Measurements from ENCODE around the gene TMEM116.
A peak's percentile ranks its signal among the peaks of the same experiment; 100 is the strongest.
"Not testable (repeated sequence)": the region's sequence is repeated elsewhere in the genome, so short reads cannot be mapped to it uniquely, and the experiment has no call there.

Gene TMEM116

GRCh38 chr12:111992464-111992863, 20.5 kb downstream of the TMEM116 start:
- TF ChIP-seq POLR2A (IDR thresholded peaks at IDR 0.05; ENCODE audit: low read depth, low read length), result no peak
- TF ChIP-seq TAF1 (IDR thresholded peaks at IDR 0.05; ENCODE audit: borderline replicate concordance, low read depth, low read length), result no peak
- TF ChIP-seq POLR2AphosphoS5 (IDR thresholded peaks at IDR 0.05; ENCODE audit: low read depth, low read length), result no peak
- DNase-seq (ENCODE audit: insufficient read length) (no peak), FAIRE-seq (no peak)

GRCh38 chr12:111991946-111992345, 21.0 kb downstream of the TMEM116 start:
- TF ChIP-seq POLR2A (IDR thresholded peaks at IDR 0.05; ENCODE audit: low read depth, low read length) (no peak), POLR2AphosphoS5 (IDR thresholded peaks at IDR 0.05; ENCODE audit: low read depth, low read length) (no peak)
- DNase-seq (ENCODE audit: insufficient read length), result no peak

GRCh38 chr12:111991535-111991934, 21.4 kb downstream of the TMEM116 start:
- TF ChIP-seq TAF1 (IDR thresholded peaks at IDR 0.05; ENCODE audit: borderline replicate concordance, low read depth, low read length) (no peak), POLR2AphosphoS5 (IDR thresholded peaks at IDR 0.05; ENCODE audit: low read depth, low read length) (no peak), POLR2A (IDR thresholded peaks at IDR 0.05; ENCODE audit: low read depth, low read length) (no peak)
- DNase-seq (ENCODE audit: insufficient read length), result no peak
- FAIRE-seq, result no peak

More at GRCh38 chr12:111991946-111992345, 21.0 kb downstream of the TMEM116 start:
- peak; percentile 30 for FAIRE-seq

GRCh38 chr12:111984820-111985219, 28.1 kb downstream of the TMEM116 start:
- TF ChIP-seq TAF1 (IDR thresholded peaks at IDR 0.05; ENCODE audit: borderline replicate concordance, low read depth, low read length) (no peak), POLR2A (IDR thresholded peaks at IDR 0.05; ENCODE audit: low read depth, low read length) (no peak), POLR2AphosphoS5 (IDR thresholded peaks at IDR 0.05; ENCODE audit: low read depth, low read length) (no peak)
- FAIRE-seq, result no peak
- DNase-seq (ENCODE audit: insufficient read length), result no peak

- TF ChIP-seq TAF1 (IDR thresholded peaks at IDR 0.05; ENCODE audit: borderline replicate concordance, low read depth, low read length) (no peak), POLR2A (IDR thresholded peaks at IDR 0.05; ENCODE audit: low read depth, low read length) (no peak), POLR2AphosphoS5 (IDR thresholded peaks at IDR 0.05; ENCODE audit: low read depth, low read length) (no peak)
- DNase-seq (ENCODE audit: insufficient read length), result no peak
- no peak for FAIRE-seq
Observed at GRCh38 chr12:111981987-111982386, 31.0 kb downstream of the TMEM116 start.

GRCh38 chr12:111980598-111980997, 32.4 kb downstream of the TMEM116 start:
- TF ChIP-seq POLR2A (IDR thresholded peaks at IDR 0.05; ENCODE audit: low read depth, low read length) (no peak), POLR2AphosphoS5 (IDR thresholded peaks at IDR 0.05; ENCODE audit: low read depth, low read length) (no peak), TAF1 (IDR thresholded peaks at IDR 0.05; ENCODE audit: borderline replicate concordance, low read depth, low read length) (no peak)
- FAIRE-seq, result no peak
- no peak for DNase-seq (ENCODE audit: insufficient read length)

- no peak for TF ChIP-seq POLR2AphosphoS5 (IDR thresholded peaks at IDR 0.05; ENCODE audit: low read depth, low read length)
- TF ChIP-seq TAF1 (IDR thresholded peaks at IDR 0.05; ENCODE audit: borderline replicate concordance, low read depth, low read length), result no peak
- TF ChIP-seq POLR2A (IDR thresholded peaks at IDR 0.05; ENCODE audit: low read depth, low read length), result no peak
- FAIRE-seq (no peak), DNase-seq (ENCODE audit: insufficient read length) (no peak)
Observed at GRCh38 chr12:111978545-111978944, 34.4 kb downstream of the TMEM116 start.

- no peak for FAIRE-seq
Observed at GRCh38 chr12:111976860-111977259, 36.1 kb downstream of the TMEM116 start.

GRCh38 chr12:111976291-111976690, 36.7 kb downstream of the TMEM116 start:
- no peak for DNase-seq (ENCODE audit: insufficient read length)
- TF ChIP-seq POLR2A (IDR thresholded peaks at IDR 0.05; ENCODE audit: low read depth, low read length), result no peak
- no peak for TF ChIP-seq POLR2AphosphoS5 (IDR thresholded peaks at IDR 0.05; ENCODE audit: low read depth, low read length)
- no peak for TF ChIP-seq TAF1 (IDR thresholded peaks at IDR 0.05; ENCODE audit: borderline replicate concordance, low read depth, low read length)
- FAIRE-seq, result no peak

More at GRCh38 chr12:111976860-111977259, 36.1 kb downstream of the TMEM116 start:
- DNase-seq (ENCODE audit: insufficient read length), result no peak
- TF ChIP-seq POLR2A (IDR thresholded peaks at IDR 0.05; ENCODE audit: low read depth, low read length) (no peak), POLR2AphosphoS5 (IDR thresholded peaks at IDR 0.05; ENCODE audit: low read depth, low read length) (no peak)

GRCh38 chr12:111975161-111975931, 37.6 kb downstream of the TMEM116 start:
- FAIRE-seq (no peak), DNase-seq (ENCODE audit: insufficient read length) (no peak)
- TF ChIP-seq TAF1 (IDR thresholded peaks at IDR 0.05; ENCODE audit: borderline replicate concordance, low read depth, low read length) (no peak), POLR2AphosphoS5 (IDR thresholded peaks at IDR 0.05; ENCODE audit: low read depth, low read length) (no peak), POLR2A (IDR thresholded peaks at IDR 0.05; ENCODE audit: low read depth, low read length) (no peak)

GRCh38 chr12:111971800-111972199, 41.2 kb downstream of the TMEM116 start:
- no peak for TF ChIP-seq POLR2AphosphoS5 (IDR thresholded peaks at IDR 0.05; ENCODE audit: low read depth, low read length)
- TF ChIP-seq TAF1 (IDR thresholded peaks at IDR 0.05; ENCODE audit: borderline replicate concordance, low read depth, low read length), result no peak
- DNase-seq (ENCODE audit: insufficient read length) (no peak), FAIRE-seq (no peak)

- no peak for FAIRE-seq
- TF ChIP-seq POLR2A (IDR thresholded peaks at IDR 0.05; ENCODE audit: low read depth, low read length), result no peak
- TF ChIP-seq TAF1 (IDR thresholded peaks at IDR 0.05; ENCODE audit: borderline replicate concordance, low read depth, low read length), result no peak
- no peak for TF ChIP-seq POLR2AphosphoS5 (IDR thresholded peaks at IDR 0.05; ENCODE audit: low read depth, low read length)
- DNase-seq (ENCODE audit: insufficient read length), result no peak
Observed at GRCh38 chr12:111964935-111965334, 48.0 kb downstream of the TMEM116 start.

GRCh38 chr12:111959518-111959917, 53.4 kb downstream of the TMEM116 start:
- not testable (repeated sequence) for DNase-seq (ENCODE audit: insufficient read length); FAIRE-seq

GRCh38 chr12:111957224-111957623, 55.7 kb downstream of the TMEM116 start:
- FAIRE-seq; DNase-seq (ENCODE audit: insufficient read length): not testable (repeated sequence)
